HepG2 (cell line): ENCODE measurements around the gene EIF1. TPM values are rescaled to one million over a fixed set of nuclear protein-coding genes. Genes with fewer than 3 reads are reported as not detected.

ENCODE experiments used
- CAMTA2 ChIP-seq: sonication (generic); formaldehyde crosslinking; IDR thresholded peaks from 2 replicates; pipeline ENCODE4 v1.4.0; 2020; ENCODE audit warnings: mild to moderate bottlenecking, missing genetic modification reagents, borderline replicate concordance
- GLI4 ChIP-seq: sonication (generic); formaldehyde crosslinking; IDR thresholded peaks from 2 replicates; pipeline ENCODE4 v1.5.1; 2020; ENCODE audit warnings: missing genetic modification reagents, mild to moderate bottlenecking, moderate library complexity, borderline replicate concordance
- MLLT10 ChIP-seq: sonication (generic); formaldehyde crosslinking; IDR thresholded peaks from 2 replicates; pipeline ENCODE4 v1.4.0; 2020; ENCODE audit warnings: missing genetic modification reagents
- SAP130 ChIP-seq: IDR thresholded peaks from 2 replicates; pipeline ENCODE4 v1.6.1; 2016; ENCODE audit warnings: low read depth
- ZNF460 ChIP-seq: sonication (generic); formaldehyde crosslinking; IDR thresholded peaks from 2 replicates; pipeline ENCODE4 v1.5.1; 2020; ENCODE audit warnings: missing genetic modification reagents, mild to moderate bottlenecking, borderline replicate concordance
- ZNF501 ChIP-seq: sonication (generic); formaldehyde crosslinking; IDR thresholded peaks from 2 replicates; pipeline ENCODE4 v1.5.1; 2020; ENCODE audit warnings: mild to moderate bottlenecking, moderate library complexity, missing genetic modification reagents
- ZNF577 ChIP-seq: sonication (generic); formaldehyde crosslinking; IDR thresholded peaks from 2 replicates; pipeline ENCODE4 v1.4.0; 2020; ENCODE audit warnings: mild to moderate bottlenecking, low read depth, missing genetic modification reagents, borderline replicate concordance
- polyA plus RNA-seq, 8 experiments: library from polyadenylated mRNA; depleted of rRNA in 3 of 8; stranded (reverse) in 7 of 8; unstranded in 1 of 8; fragments of >200 nt; fragmentation: Illumina TruSeq in 4 of 8; extraction: Trizol in 4 of 8; gene quantifications; 2 replicates each; pipeline versions ENCODE4 v1.2.1 to v1.2.3, GENCODE V29; 2011 to 2016; ENCODE audit warnings: low read depth in 4 of 8, missing spikeins in 1 of 8, mixed read lengths in 1 of 8; ENCODE audit not compliant: insufficient read depth in 1 of 8
- total RNA-seq, 5 experiments: library from RNA; depleted of rRNA; stranded (reverse); fragments of >200 nt; fragmentation: Illumina TruSeq; extraction: Trizol; gene quantifications; 2 replicates each; pipeline ENCODE4 v1.2.3, GENCODE V29; 2016; ENCODE audit warnings: low read depth in 1 of 5
- TF ChIP-seq, protein P1 (sequence below): sonication (generic); formaldehyde crosslinking; IDR thresholded peaks from 2 replicates; pipeline ENCODE4 v1.9.0; 2021; ENCODE audit warnings: missing genetic modification reagents, mild to moderate bottlenecking, borderline replicate concordance
- TF ChIP-seq, protein P2 (sequence below): IDR thresholded peaks from 2 replicates; pipeline ENCODE4 v1.6.1; 2016; ENCODE audit warnings: low read depth, missing genetic modification reagents, missing compliant biosample characterization
- TF ChIP-seq, protein P3 (sequence below): sonication (generic); formaldehyde crosslinking; IDR thresholded peaks from 2 replicates; pipeline ENCODE4 v1.4.0; 2020; ENCODE audit warnings: missing genetic modification reagents, borderline replicate concordance
- TF ChIP-seq, protein P4 (sequence below): sonication (generic); formaldehyde crosslinking; IDR thresholded peaks from 2 replicates; pipeline ENCODE4 v1.4.0; 2020; ENCODE audit warnings: missing genetic modification reagents, borderline replicate concordance
- TF ChIP-seq, protein P5 (sequence below): sonication (generic); formaldehyde crosslinking; IDR thresholded peaks from 2 replicates; pipeline ENCODE4 v1.4.0; 2020; ENCODE audit warnings: missing genetic modification reagents, borderline replicate concordance

Gene EIF1
- total and polyA plus RNA-seq, 2 of the 13 experiments (the other 11 are each of a cell fraction or from before 2014, with no cell fraction given), result 147 to 517 TPM

DNA sequence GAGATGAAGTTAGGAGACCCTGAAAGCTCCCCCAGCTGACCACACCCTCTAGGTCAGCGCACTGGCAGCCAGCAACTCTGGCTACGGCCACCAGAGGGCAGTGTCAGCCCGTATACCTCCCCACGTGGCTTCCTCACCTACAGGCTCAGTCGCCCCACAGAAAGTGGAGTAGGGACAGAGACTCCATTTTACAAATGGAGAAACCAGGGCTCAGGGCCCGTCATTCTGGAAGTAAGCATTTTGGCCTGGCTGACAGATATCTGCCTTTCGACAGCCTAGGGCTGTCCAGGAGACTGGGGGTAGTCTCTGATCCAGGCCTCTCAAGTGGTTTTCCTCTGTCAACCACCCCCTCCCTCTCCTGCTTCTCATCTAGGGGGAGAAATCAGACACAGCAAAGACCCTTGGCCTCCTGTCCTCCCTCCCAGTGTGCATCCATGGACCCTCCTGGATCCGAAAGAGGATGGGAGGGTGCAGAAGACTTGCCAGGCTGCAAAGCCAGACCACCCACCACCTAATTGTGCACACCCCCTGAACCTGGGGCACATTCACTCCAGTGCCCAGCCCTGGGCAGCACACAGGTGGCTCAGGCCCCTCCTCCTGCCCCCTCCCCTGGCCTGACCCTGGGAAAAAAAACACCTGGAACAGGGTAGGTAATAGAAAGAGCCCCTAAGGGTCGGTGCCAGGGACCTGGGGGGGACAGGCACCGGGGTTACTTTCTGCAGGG lies 49.6 kb downstream of the EIF1 start (continued):
- TF ChIP-seq, protein P1, sequence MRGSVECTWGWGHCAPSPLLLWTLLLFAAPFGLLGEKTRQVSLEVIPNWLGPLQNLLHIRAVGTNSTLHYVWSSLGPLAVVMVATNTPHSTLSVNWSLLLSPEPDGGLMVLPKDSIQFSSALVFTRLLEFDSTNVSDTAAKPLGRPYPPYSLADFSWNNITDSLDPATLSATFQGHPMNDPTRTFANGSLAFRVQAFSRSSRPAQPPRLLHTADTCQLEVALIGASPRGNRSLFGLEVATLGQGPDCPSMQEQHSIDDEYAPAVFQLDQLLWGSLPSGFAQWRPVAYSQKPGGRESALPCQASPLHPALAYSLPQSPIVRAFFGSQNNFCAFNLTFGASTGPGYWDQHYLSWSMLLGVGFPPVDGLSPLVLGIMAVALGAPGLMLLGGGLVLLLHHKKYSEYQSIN (CRISPR knock-in tag), result no peak
- TF ChIP-seq MLLT10 (CRISPR knock-in tag), result no peak
- TF ChIP-seq SAP130 (CRISPR knock-in tag), result peak; percentile 60
- TF ChIP-seq, protein P2, sequence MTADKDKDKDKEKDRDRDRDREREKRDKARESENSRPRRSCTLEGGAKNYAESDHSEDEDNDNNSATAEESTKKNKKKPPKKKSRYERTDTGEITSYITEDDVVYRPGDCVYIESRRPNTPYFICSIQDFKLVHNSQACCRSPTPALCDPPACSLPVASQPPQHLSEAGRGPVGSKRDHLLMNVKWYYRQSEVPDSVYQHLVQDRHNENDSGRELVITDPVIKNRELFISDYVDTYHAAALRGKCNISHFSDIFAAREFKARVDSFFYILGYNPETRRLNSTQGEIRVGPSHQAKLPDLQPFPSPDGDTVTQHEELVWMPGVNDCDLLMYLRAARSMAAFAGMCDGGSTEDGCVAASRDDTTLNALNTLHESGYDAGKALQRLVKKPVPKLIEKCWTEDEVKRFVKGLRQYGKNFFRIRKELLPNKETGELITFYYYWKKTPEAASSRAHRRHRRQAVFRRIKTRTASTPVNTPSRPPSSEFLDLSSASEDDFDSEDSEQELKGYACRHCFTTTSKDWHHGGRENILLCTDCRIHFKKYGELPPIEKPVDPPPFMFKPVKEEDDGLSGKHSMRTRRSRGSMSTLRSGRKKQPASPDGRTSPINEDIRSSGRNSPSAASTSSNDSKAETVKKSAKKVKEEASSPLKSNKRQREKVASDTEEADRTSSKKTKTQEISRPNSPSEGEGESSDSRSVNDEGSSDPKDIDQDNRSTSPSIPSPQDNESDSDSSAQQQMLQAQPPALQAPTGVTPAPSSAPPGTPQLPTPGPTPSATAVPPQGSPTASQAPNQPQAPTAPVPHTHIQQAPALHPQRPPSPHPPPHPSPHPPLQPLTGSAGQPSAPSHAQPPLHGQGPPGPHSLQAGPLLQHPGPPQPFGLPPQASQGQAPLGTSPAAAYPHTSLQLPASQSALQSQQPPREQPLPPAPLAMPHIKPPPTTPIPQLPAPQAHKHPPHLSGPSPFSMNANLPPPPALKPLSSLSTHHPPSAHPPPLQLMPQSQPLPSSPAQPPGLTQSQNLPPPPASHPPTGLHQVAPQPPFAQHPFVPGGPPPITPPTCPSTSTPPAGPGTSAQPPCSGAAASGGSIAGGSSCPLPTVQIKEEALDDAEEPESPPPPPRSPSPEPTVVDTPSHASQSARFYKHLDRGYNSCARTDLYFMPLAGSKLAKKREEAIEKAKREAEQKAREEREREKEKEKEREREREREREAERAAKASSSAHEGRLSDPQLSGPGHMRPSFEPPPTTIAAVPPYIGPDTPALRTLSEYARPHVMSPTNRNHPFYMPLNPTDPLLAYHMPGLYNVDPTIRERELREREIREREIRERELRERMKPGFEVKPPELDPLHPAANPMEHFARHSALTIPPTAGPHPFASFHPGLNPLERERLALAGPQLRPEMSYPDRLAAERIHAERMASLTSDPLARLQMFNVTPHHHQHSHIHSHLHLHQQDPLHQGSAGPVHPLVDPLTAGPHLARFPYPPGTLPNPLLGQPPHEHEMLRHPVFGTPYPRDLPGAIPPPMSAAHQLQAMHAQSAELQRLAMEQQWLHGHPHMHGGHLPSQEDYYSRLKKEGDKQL (CRISPR knock-in tag), result no peak
- no peak for TF ChIP-seq ZNF460 (CRISPR knock-in tag)
- TF ChIP-seq, protein P3, sequence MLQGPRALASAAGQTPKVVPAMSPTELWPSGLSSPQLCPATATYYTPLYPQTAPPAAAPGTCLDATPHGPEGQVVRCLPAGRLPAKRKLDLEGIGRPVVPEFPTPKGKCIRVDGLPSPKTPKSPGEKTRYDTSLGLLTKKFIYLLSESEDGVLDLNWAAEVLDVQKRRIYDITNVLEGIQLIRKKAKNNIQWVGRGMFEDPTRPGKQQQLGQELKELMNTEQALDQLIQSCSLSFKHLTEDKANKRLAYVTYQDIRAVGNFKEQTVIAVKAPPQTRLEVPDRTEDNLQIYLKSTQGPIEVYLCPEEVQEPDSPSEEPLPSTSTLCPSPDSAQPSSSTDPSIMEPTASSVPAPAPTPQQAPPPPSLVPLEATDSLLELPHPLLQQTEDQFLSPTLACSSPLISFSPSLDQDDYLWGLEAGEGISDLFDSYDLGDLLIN, result no peak
- TF ChIP-seq ZNF577 (CRISPR knock-in tag), result no peak
- TF ChIP-seq, protein P4, sequence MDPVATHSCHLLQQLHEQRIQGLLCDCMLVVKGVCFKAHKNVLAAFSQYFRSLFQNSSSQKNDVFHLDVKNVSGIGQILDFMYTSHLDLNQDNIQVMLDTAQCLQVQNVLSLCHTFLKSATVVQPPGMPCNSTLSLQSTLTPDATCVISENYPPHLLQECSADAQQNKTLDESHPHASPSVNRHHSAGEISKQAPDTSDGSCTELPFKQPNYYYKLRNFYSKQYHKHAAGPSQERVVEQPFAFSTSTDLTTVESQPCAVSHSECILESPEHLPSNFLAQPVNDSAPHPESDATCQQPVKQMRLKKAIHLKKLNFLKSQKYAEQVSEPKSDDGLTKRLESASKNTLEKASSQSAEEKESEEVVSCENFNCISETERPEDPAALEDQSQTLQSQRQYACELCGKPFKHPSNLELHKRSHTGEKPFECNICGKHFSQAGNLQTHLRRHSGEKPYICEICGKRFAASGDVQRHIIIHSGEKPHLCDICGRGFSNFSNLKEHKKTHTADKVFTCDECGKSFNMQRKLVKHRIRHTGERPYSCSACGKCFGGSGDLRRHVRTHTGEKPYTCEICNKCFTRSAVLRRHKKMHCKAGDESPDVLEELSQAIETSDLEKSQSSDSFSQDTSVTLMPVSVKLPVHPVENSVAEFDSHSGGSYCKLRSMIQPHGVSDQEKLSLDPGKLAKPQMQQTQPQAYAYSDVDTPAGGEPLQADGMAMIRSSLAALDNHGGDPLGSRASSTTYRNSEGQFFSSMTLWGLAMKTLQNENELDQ (CRISPR knock-in tag), result no peak
- TF ChIP-seq, protein P5, sequence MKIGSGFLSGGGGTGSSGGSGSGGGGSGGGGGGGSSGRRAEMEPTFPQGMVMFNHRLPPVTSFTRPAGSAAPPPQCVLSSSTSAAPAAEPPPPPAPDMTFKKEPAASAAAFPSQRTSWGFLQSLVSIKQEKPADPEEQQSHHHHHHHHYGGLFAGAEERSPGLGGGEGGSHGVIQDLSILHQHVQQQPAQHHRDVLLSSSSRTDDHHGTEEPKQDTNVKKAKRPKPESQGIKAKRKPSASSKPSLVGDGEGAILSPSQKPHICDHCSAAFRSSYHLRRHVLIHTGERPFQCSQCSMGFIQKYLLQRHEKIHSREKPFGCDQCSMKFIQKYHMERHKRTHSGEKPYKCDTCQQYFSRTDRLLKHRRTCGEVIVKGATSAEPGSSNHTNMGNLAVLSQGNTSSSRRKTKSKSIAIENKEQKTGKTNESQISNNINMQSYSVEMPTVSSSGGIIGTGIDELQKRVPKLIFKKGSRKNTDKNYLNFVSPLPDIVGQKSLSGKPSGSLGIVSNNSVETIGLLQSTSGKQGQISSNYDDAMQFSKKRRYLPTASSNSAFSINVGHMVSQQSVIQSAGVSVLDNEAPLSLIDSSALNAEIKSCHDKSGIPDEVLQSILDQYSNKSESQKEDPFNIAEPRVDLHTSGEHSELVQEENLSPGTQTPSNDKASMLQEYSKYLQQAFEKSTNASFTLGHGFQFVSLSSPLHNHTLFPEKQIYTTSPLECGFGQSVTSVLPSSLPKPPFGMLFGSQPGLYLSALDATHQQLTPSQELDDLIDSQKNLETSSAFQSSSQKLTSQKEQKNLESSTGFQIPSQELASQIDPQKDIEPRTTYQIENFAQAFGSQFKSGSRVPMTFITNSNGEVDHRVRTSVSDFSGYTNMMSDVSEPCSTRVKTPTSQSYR (CRISPR knock-in tag), result no peak
- no peak; the same call in 1 of the 2 replicates for TF ChIP-seq ZNF501 (CRISPR knock-in tag)
- TF ChIP-seq GLI4 (CRISPR knock-in tag), result no peak
- no peak for TF ChIP-seq CAMTA2 (CRISPR knock-in tag)
